Activated T-helper 1 cell treated with anti-CD3 and anti-CD28 coated beads, Interleukin-2, amount 50 U/mL, for 16 hours (primary cell): ENCODE measurements around the gene PLA2R1.

Experiments used
- DNase-seq, 2 donors: peaks; one replicate each; pipeline ENCODE4 v3.0.0-alpha.2; 2020; ENCODE audit warnings: low read depth in 1 of 2, low spot score in 1 of 2

Gene PLA2R1

GRCh38 chr2:160033732-160034392 lies 28.6 kb downstream of the PLA2R1 start:
- DNase-seq: no peak

GRCh38 chr2:160029270-160029628 lies 33.2 kb downstream of the PLA2R1 start:
- DNase-seq: no peak

DNA sequence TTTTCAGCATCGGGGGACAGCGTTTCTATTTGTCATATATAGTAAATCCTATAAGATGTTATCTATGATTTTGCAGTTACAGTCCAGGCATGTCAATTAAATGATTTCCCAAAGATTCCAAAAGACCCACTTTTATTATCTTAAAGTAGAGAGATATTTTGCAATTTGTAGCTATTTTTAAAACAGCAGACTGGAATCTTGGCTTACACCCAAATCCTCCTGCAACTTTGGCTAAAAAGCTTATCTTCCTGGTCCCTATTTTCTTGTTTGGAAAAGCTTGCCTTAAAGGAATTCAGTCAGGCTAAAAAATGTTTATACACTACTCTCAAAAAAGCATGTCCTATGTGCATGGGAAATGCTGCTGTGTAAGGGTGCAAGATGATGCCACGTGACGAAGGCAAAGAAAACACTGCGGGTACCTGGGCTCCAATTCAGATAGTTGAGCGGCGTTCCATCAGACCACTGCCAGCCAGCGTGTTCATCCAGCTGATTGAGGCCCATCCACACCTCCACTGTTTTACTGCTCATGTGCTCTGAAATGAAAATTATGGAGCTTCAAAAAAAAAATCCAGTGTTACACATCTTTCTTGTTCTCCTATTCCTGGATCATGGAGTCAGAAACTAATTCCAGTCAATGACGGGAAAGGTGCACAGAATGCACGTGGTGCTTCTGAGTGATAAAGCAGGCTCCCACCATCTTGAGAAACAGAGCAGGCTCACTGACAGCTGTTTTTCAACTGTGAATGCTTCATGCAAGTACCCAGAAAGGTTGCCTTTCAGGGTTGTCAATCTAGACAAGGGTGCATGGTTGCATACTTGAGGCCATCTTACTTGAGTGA lies 33.8 kb downstream of the PLA2R1 start:
- no peak for DNase-seq

GRCh38 chr2:160022162-160022561 lies 40.3 kb downstream of the PLA2R1 start:
- no peak for DNase-seq

GRCh38 chr2:160019374-160020090 lies 42.9 kb downstream of the PLA2R1 start:
- no peak for DNase-seq

GRCh38 chr2:160015746-160016145 lies 46.7 kb downstream of the PLA2R1 start:
- no peak for DNase-seq

- DNase-seq: no peak
These were observed 48.2 kb downstream of the PLA2R1 start for GRCh38 chr2:160014227-160014626.

GRCh38 chr2:160010361-160011145 lies 51.9 kb downstream of the PLA2R1 start:
- DNase-seq: no peak

DNA sequence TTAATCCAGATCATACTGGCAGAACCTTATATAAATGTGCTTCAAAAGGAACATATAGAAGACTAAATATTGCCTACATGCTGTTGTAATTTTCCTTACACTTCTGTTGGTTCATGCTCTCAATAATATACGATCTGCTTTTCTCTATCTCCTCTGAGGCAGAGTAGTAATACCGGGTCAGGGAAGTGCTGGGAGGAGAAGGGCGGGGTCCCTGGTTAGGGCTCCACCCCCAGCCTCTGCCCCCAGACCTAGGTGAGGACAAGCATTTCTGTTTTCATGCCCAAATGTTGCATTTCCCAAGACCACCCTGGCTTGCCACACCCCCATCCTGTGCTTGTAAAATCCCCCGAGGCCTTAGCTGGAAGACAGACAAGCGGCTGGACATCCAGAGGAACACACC lies 55.3 kb downstream of the PLA2R1 start:
- no peak for DNase-seq

GRCh38 chr2:160006475-160006874 lies 55.9 kb downstream of the PLA2R1 start:
- no peak for DNase-seq

DNA sequence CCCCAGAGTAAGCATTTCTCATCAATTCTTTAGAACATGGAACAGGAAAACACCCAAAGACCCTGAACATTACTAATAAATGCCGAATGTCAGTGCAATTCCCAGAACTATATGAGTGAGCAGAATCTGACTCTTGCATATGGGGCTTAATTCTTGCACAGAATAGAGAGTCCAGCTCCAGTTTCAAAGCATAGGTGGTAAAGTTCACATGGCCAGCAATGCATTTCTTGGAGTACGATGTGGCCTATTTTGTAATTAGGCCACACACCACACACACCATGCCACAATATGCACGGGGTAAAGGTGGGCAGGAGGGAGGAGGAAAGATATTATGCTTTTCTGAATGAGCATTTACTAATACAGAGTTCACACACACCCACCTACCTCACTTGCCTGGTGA lies 56.5 kb downstream of the PLA2R1 start:
- DNase-seq: no peak

DNA sequence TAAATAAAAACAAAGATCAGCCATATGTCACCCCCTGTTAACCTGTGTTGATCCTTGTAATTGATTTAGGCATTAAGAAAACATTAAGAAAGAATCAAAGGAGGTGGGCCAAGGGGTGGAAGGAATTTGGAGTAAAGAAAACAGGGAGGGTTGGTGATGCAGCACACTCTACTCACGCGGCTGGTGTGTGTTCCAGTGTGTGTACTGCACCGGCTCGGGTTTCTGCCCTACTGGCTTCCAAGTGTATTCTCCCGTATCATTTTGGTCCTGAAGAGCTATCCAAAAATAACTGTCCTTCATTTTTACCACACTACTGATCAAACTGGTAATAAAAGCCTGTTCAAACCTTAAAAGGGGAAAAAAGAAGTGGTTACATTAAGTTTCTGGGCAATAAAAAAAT lies 56.9 kb downstream of the PLA2R1 start:
- DNase-seq: no peak

DNA sequence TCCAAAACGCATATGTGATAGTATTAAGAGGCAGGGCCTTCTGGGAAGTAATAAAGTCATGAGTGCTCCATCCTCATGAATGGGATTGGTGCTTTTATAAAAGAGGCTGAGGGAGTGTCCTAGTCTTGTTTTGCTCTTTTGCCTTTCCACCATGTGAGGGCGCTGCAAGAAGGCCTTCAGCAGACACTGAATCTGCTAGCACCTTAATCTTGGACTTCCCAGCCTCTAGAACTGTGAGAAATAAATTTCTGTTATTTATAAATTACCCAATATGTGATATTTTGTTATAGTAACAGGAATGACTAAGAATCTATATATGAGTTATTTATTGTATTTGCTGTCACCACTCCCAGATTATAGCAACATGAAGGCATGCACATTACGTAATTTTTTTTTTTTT lies 63.5 kb downstream of the PLA2R1 start:
- DNase-seq: no peak

DNA sequence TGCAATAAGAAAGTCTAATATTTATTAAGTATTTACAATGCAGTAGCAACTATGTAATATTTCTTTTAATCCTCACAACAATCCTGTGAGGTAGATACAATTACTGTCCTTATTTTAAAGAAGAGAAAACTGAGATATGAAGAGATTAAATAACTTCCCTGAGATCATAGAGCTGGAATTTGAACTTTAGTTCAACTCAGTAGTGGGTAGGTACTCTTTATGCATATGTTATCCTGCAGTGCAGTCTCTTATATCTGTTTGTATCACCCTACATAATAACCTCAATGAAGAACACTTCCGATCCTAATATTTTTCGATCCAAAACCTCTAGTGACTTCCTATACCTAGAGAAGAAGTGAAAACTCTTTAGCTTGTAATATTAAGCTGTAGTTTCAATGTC lies 64.2 kb downstream of the PLA2R1 start:
- DNase-seq: no peak

- DNase-seq: no peak
These were observed 65.4 kb downstream of the PLA2R1 start for GRCh38 chr2:159996792-159997546.

GRCh38 chr2:159995038-159995437 lies 67.4 kb downstream of the PLA2R1 start:
- DNase-seq: no peak

DNA sequence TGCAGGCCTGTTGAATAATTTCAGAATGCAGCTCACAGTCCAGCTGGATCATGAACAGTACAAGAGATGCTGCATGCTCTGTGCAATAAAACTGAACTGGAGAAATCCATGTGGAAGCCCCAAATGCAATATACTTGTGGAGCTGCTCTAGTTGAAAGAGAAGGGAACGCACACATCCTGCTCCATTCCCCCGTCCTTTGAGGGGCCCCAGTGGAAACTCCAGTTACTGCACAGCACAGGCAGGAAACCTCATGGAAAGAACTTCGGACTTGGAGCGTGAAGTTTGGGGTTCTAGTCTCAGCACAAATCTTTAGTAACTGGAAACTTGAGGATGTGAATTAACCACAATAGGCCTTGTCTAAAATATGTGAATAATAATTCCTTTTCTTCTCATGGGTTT lies 73.2 kb downstream of the PLA2R1 start:
- no peak for DNase-seq

- DNase-seq: no peak
These were observed 73.9 kb downstream of the PLA2R1 start for GRCh38 chr2:159988412-159988970.

DNA sequence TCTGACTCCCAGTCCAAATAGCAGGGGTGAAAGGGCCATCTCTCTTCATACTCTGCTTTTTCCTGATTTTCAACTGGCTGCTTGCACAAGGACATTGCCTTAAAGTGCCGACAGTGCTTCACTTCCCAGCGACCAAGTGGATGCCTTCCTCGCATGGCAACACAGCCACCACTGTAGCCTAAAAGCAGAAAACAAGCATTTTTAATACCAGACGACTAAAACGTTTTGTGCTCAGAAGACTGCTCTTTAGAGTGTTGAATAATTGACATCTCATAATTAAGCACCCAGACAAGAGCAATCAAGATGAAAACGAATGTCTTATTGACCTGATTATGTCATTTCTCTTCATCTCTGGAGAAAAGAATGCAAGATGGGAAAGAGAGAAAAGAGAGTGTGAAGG lies 75.2 kb downstream of the PLA2R1 start:
- no peak for DNase-seq

- no peak for DNase-seq
These were observed 76.8 kb downstream of the PLA2R1 start for GRCh38 chr2:159985656-159986055.
